Bronchial epithelial cell (primary cell): ENCODE results near the gene CD36. TPM values are rescaled to one million over a fixed set of nuclear protein-coding genes. Genes with fewer than 3 reads are reported as not detected.

Source experiments
- DNase-seq: peaks from one replicate; pipeline ENCODE4 v3.0.0-alpha.2; 2010; ENCODE audit warnings: low read depth
- FAIRE-seq: peaks from 2 replicates; lab custom pipeline; 2011; peaks lifted over from hg19 to GRCh38; lab: Jason Lieb, UNC
- H3K27me3 ChIP-seq: 2 replicates; pipeline ENCODE4 v1.5.1; 2011; ENCODE audit warnings: low read length; ENCODE audit not compliant: control insufficient read depth, insufficient read depth
- H3K36me3 ChIP-seq: 2 replicates; pipeline ENCODE4 v1.5.1; 2011; ENCODE audit warnings: low read length; ENCODE audit not compliant: control insufficient read depth, insufficient read depth
- H3K4me3 ChIP-seq: 2 replicates; pipeline ENCODE4 v1.5.1; 2011; ENCODE audit warnings: mild to moderate bottlenecking, low read depth, low read length, control low read depth
- total RNA-seq: library from RNA; depleted of rRNA; stranded (reverse); fragments of >200 nt; gene quantifications from 2 replicates; pipeline ENCODE4 v1.2.1, GENCODE V29; 2014
- TF ChIP-seq, protein P1 (sequence below): IDR thresholded peaks from 2 replicates; pipeline ENCODE4 v1.5.1; 2011; ENCODE audit warnings: mild to moderate bottlenecking, moderate library complexity, low read length, control low read depth, inconsistent platforms; ENCODE audit not compliant: insufficient read depth, severe bottlenecking

The CD36 gene
- total RNA-seq, 1 donor from 2014 or later: 1.3 TPM

DNA sequence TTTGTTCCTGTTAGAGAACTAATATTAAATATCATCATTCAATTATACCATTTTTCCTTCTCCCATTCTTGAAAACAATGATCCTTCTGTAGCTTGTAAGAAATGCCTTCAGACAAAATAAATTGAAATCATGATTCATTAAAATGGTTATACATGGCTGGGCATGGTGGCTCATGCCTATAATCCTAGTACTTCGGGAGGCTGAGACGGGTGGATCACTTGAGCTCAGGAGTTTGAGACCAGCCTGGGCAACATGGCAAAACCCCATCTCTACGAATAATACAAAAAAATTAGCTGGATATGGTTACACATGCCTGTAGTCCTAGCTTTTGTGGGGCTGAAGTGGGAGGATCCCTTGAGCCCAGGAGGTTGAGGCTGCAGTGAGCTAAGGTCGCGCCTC, 13.0 kb downstream of the CD36 start:
- DNase-seq (no peak), FAIRE-seq (no peak)
- Histone ChIP-seq H3K27me3 (no peaks in the 10 kb centered on the region), H3K36me3 (no peaks in the 10 kb centered on the region), H3K4me3 (no peak overlapping the region)
- TF ChIP-seq, protein P1, sequence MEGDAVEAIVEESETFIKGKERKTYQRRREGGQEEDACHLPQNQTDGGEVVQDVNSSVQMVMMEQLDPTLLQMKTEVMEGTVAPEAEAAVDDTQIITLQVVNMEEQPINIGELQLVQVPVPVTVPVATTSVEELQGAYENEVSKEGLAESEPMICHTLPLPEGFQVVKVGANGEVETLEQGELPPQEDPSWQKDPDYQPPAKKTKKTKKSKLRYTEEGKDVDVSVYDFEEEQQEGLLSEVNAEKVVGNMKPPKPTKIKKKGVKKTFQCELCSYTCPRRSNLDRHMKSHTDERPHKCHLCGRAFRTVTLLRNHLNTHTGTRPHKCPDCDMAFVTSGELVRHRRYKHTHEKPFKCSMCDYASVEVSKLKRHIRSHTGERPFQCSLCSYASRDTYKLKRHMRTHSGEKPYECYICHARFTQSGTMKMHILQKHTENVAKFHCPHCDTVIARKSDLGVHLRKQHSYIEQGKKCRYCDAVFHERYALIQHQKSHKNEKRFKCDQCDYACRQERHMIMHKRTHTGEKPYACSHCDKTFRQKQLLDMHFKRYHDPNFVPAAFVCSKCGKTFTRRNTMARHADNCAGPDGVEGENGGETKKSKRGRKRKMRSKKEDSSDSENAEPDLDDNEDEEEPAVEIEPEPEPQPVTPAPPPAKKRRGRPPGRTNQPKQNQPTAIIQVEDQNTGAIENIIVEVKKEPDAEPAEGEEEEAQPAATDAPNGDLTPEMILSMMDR: no peak

DNA sequence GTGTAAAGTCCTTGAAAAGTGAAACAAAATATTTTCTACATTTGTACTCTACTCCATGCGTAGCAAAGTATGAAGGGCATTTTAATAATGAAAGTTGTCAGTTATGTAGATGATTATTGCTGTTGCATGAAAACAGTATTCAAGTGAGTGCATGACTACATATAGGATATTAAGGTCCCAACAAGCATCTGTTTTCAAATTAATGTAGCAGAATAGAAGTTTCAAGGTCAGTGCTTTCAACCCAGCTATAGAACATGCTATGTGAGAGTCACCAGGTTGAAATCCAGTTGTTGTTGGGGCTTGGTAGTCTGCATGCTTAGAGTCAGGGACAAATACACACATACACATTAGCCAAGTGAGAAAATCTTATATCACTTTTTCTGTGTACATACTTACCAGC, 14.8 kb downstream of the CD36 start:
- Histone ChIP-seq H3K4me3 (no peak overlapping the region), H3K27me3 (no peaks in the 10 kb centered on the region), H3K36me3 (no peaks in the 10 kb centered on the region)
- TF ChIP-seq, protein P1: no peak
- FAIRE-seq (no peak), DNase-seq (no peak)

- no peak for DNase-seq
- no peaks in the 10 kb centered on the region for H3K27me3 ChIP-seq
- TF ChIP-seq, protein P1: no peak
- H3K36me3 ChIP-seq: no peaks in the 10 kb centered on the region
- no peak for FAIRE-seq
- no peak overlapping the region for H3K4me3 ChIP-seq
These were observed 16.5 kb downstream of the CD36 start for GRCh38 chr7:80654887-80655340.

DNA sequence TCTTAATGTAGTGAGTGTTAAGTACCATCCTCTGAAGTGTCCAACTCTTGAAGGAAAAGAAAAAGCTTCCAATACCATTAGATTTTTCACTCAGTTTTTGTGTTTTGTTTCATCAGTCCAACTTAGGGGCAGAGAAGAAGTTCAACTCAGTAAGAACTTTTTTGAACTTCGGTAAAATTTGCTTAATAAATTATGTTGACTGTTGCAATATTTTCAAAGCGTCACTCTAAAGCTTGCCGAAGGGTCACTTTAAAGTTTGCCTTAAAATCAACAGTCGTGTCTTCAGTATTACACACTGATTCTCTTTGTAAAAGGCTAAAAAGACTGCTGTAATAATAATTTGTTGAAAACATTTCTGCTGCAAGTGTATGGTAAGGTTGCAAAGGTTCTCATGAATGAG, 17.6 kb downstream of the CD36 start:
- no peak overlapping the region for H3K4me3 ChIP-seq
- no peaks in the 10 kb centered on the region for H3K36me3 ChIP-seq
- H3K27me3 ChIP-seq: no peaks in the 10 kb centered on the region
- TF ChIP-seq, protein P1: no peak
- DNase-seq (no peak), FAIRE-seq (no peak)

DNA sequence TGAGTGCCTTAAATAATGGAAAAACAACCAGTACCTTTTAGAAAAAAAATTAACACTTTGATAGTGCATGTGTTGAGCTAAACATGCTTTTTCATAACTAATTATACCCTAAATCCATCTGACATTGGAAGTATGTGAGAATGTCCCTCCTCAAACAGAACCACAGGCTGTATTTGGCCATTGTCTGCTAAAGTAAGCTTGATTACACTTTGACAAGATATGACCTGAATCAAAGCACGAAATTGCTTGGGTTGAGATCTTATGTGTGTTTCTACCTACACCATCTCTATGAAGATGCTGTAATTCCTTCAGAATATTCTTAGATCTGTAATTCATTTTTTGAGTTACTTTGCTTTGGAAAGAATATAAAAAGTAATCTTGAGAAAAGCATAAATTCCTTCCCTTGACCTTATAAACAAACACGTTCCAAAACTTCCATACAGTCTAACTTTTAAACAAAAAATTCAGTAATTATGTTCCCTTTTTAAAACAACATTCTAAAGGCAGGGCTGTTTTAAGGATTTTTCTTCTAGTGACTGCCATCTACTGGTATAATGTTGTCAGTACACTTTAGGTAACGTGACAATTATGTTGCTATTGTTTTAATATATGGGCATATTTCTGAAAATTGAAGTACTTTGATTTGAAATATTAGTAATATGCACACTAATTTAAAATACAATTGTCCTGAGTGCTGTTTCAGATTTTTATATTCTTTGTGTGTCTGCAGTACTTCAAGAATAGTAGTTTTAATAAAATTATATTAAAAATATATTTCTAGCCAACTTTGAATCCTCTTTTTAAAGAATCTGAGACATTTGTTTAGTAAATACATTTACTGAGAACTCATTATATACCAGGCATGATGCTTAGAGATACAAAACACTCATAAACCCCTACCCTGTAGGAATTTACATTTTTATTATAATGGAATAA, 20.9 kb downstream of the CD36 start:
- Histone ChIP-seq H3K36me3 (no peaks in the 10 kb centered on the region), H3K4me3 (no peak overlapping the region), H3K27me3 (no peaks in the 10 kb centered on the region)
- DNase-seq: peak; percentile 35
- FAIRE-seq: no peak
- TF ChIP-seq, protein P1: peak; percentile 12

DNA sequence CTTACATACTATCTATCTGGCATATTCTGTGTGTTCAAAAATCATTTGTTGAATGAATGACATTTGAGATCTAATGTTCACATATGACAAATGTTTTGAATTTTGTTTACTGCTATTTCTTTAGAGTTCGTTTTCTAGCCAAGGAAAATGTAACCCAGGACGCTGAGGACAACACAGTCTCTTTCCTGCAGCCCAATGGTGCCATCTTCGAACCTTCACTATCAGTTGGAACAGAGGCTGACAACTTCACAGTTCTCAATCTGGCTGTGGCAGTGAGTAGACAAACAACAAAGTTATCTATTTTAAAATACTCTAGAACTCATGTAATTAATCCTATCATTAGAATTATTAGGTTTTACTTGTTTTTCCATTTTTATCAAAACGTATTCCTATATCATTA, 22.5 kb downstream of the CD36 start:
- Histone ChIP-seq H3K4me3 (no peak overlapping the region), H3K27me3 (no peaks in the 10 kb centered on the region), H3K36me3 (no peaks in the 10 kb centered on the region)
- DNase-seq (no peak), FAIRE-seq (no peak)
- TF ChIP-seq, protein P1: no peak
